SK-N-DZ (cell line): ENCODE data around the gene EIF2B5. TPM values are rescaled to one million over a fixed set of nuclear protein-coding genes. Genes with fewer than 3 reads are reported as not detected.
"Not testable (repeated sequence)": the region's sequence is repeated elsewhere in the genome, so short reads cannot be mapped to it uniquely, and the experiment has no call there.

ENCODE experiments used
- DNase-seq: peaks from one replicate; pipeline ENCODE4 v3.0.0-alpha.2; 2015; ENCODE audit warnings: low spot score
- polyA plus RNA-seq, 2 experiments: library from polyadenylated mRNA; depleted of rRNA; stranded (reverse); fragments of >200 nt; gene quantifications; 2 replicates each; pipeline ENCODE4 v1.2.3, GENCODE V29; 2014

EIF2B5 gene
- 87.0 and 101 TPM in 2 replicates for polyA plus RNA-seq (2014; cell fraction: cytosol; rRNA removed)
- 194 and 198 TPM in 2 replicates for polyA plus RNA-seq (2014; cell fraction: nucleus; rRNA removed)

GRCh38 chr3:184135149-184135910 is at the start of gene EIF2B5:
TSS of gene EIF2B5 (plus strand) at chr3:184135358. CDS start at chr3:184135386, 28 bp downstream.
- peak; percentile 98 for DNase-seq

- DNase-seq: no peak
Measured at GRCh38 chr3:184085389-184085852, 49.7 kb upstream of the EIF2B5 start.

- DNase-seq: no peak
Measured at GRCh38 chr3:184092199-184092598, 43.0 kb upstream of the EIF2B5 start.

GRCh38 chr3:184096811-184097383 is 38.3 kb upstream of the EIF2B5 start, which contains the start of gene HTR3E:
TSS of gene HTR3E (plus strand) at chr3:184097064. CDS start at chr3:184097530, 466 bp downstream.
- DNase-seq: no peak

- DNase-seq: no peak
Measured at GRCh38 chr3:184097556-184097955, 37.6 kb upstream of the EIF2B5 start.

GRCh38 chr3:184099806-184100686 is 35.1 kb upstream of the EIF2B5 start:
- DNase-seq: no peak

GRCh38 chr3:184110316-184110725 is 24.8 kb upstream of the EIF2B5 start:
- peak; percentile 29 for DNase-seq

- no peak for DNase-seq
Measured at GRCh38 chr3:184116017-184116416, 19.1 kb upstream of the EIF2B5 start.

- no peak for DNase-seq
Measured at GRCh38 chr3:184117636-184118035, 17.5 kb upstream of the EIF2B5 start.

- DNase-seq: not testable (repeated sequence)
Measured at GRCh38 chr3:184121031-184121430, 14.1 kb upstream of the EIF2B5 start.

- no peak for DNase-seq
Measured at GRCh38 chr3:184126006-184126405, 9.2 kb upstream of the EIF2B5 start.

GRCh38 chr3:184129012-184129411 is 6.1 kb upstream of the EIF2B5 start:
- peak; percentile 38 for DNase-seq

- no peak for DNase-seq
Measured at GRCh38 chr3:184132945-184133344, 2.2 kb upstream of the EIF2B5 start.

GRCh38 chr3:184133840-184134745 is 1.1 kb upstream of the EIF2B5 start:
- peak; percentile 92 for DNase-seq

- no peak for DNase-seq
Measured at GRCh38 chr3:184134746-184135148, 411 bp upstream of the EIF2B5 start.

- DNase-seq: no peak
Measured at GRCh38 chr3:184135911-184136260, 728 bp downstream of the EIF2B5 start.

- DNase-seq: no peak
Measured at GRCh38 chr3:184140436-184140835, 5.3 kb downstream of the EIF2B5 start.

GRCh38 chr3:184142199-184142598 is 7.0 kb downstream of the EIF2B5 start:
- DNase-seq: no peak

GRCh38 chr3:184143327-184143726 is 8.2 kb downstream of the EIF2B5 start:
- no peak for DNase-seq

- no peak for DNase-seq
Measured at GRCh38 chr3:184144505-184144904, 9.3 kb downstream of the EIF2B5 start.

GRCh38 chr3:184145111-184145524 is 10.0 kb downstream of the EIF2B5 start:
- DNase-seq: peak; percentile 47
